K562 (cell line): ENCODE results near the gene DNAJC2. TPM values are rescaled to one million over a fixed set of nuclear protein-coding genes. Genes with fewer than 3 reads are reported as not detected.

Experiments used
- CBFA2T3 ChIP-seq: fragments of 450-650 bp; IDR thresholded peaks from 2 replicates; pipeline ENCODE4 v1.6.1; 2017
- CHD2 ChIP-seq: IDR thresholded peaks from 2 replicates; pipeline ENCODE4 v1.6.1; 2011; ENCODE audit warnings: low read depth, low read length
- HOXB6 ChIP-seq: fragments of 250-450 bp; sonication (Bioruptor Pico); IDR thresholded peaks from 2 replicates; pipeline ENCODE4 v1.5.1; 2022; ENCODE audit warnings: mild to moderate bottlenecking, borderline replicate concordance
- LCOR ChIP-seq: sonication (generic); formaldehyde crosslinking; IDR thresholded peaks from 2 replicates; pipeline ENCODE4 v1.8.0; 2022; ENCODE audit warnings: mild to moderate bottlenecking, missing genetic modification reagents
- MAFF ChIP-seq: IDR thresholded peaks from 2 replicates; pipeline ENCODE4 v1.6.1; 2012; ENCODE audit warnings: low read length, improper control_type of control experiment
- MCM7 ChIP-seq, 2 experiments: fragments of 450-650 bp; IDR thresholded peaks; 2 replicates each; pipeline ENCODE4 v1.6.1; 2016 to 2018
- MEF2D ChIP-seq: conservative IDR thresholded peaks from 2 replicates; pipeline ENCODE4 v1.6.1; 2016; ENCODE audit warnings: low read depth, missing genetic modification characterization, missing compliant biosample characterization
- NFIC ChIP-seq: fragments of 450-650 bp; IDR thresholded peaks from 2 replicates; pipeline ENCODE4 v1.6.1; 2017; ENCODE audit warnings: mild to moderate bottlenecking, inconsistent platforms
- NR3C1 ChIP-seq: sonication (generic); formaldehyde crosslinking; IDR thresholded peaks from 2 replicates; pipeline ENCODE4 v1.8.1; 2022; ENCODE audit warnings: missing genetic modification reagents
- PRMT5 ChIP-seq: sonication (generic); formaldehyde crosslinking; IDR thresholded peaks from 2 replicates; pipeline ENCODE4 v1.5.0; 2020; ENCODE audit warnings: missing genetic modification reagents
- ZNF232 ChIP-seq: sonication (generic); formaldehyde crosslinking; IDR thresholded peaks from 2 replicates; pipeline ENCODE4 v1.8.0; 2022; ENCODE audit warnings: mild to moderate bottlenecking, missing genetic modification reagents
- ZNF354B ChIP-seq: fragments of 250-450 bp; sonication (Bioruptor Pico); IDR thresholded peaks from 2 replicates; pipeline ENCODE4 v1.4.0; 2020
- ZNF586 ChIP-seq: fragments of 450-650 bp; formaldehyde crosslinking; conservative IDR thresholded peaks from 2 replicates; pipeline ENCODE4 v1.4.0; 2020; ENCODE audit warnings: mild to moderate bottlenecking, moderate library complexity
- polyA plus RNA-seq, 8 experiments: library from polyadenylated mRNA; depleted of rRNA in 4 of 8; stranded (reverse) in 5 of 8; unstranded in 3 of 8; fragments of >200 nt; fragmentation: Nextera tagmentation in 2 of 8; fragmentation: Illumina TruSeq in 1 of 8; extraction: Ambion mirVana in 2 of 8; extraction: Trizol in 1 of 8; gene quantifications; 2 replicates each; pipeline versions ENCODE4 v1.2.1 to v1.2.3, GENCODE V29; 2011 to 2014; ENCODE audit warnings: inconsistent platforms in 1 of 8, missing spikeins in 1 of 8
- total RNA-seq, 7 experiments: library from RNA; depleted of rRNA in 6 of 7; stranded (reverse); fragments of >200 nt in 6 of 7; fragmentation: Illumina TruSeq in 2 of 7; extraction: Trizol in 2 of 7; gene quantifications; 2 replicates each; pipeline versions ENCODE4 v1.2.1 to v1.2.3, GENCODE V29; 2011 to 2021; ENCODE audit warnings: low replicate concordance in 1 of 7
- TF ChIP-seq, protein P1 (sequence below): fragments of 450-650 bp; formaldehyde crosslinking; IDR thresholded peaks from 2 replicates; pipeline ENCODE4 v1.4.0; 2020; ENCODE audit warnings: mild to moderate bottlenecking, moderate library complexity
- TF ChIP-seq, protein P2 (sequence below): fragments of 250-450 bp; sonication (Bioruptor Pico); IDR thresholded peaks from 2 replicates; pipeline ENCODE4 v1.6.1; 2021; ENCODE audit warnings: mild to moderate bottlenecking
- TF ChIP-seq, protein P3 (sequence below), 2 experiments: fragments of 450-650 bp in 1 of 2; sonication (generic) in 1 of 2; formaldehyde crosslinking in 1 of 2; IDR thresholded peaks; 2 replicates each; pipeline versions ENCODE4 v1.7.1 to v1.9.0; 2016 to 2022; ENCODE audit warnings: inconsistent platforms in 1 of 2, mild to moderate bottlenecking in 1 of 2, missing genetic modification reagents in 1 of 2
- TF ChIP-seq, protein P4 (sequence below): fragments of 250-450 bp; sonication (Bioruptor Pico); IDR thresholded peaks from 2 replicates; pipeline ENCODE4 v1.9.0; 2021; ENCODE audit warnings: mild to moderate bottlenecking
- TF ChIP-seq, protein P5 (sequence below): sonication (generic); formaldehyde crosslinking; IDR thresholded peaks from 2 replicates; pipeline ENCODE4 v1.9.0; 2022; ENCODE audit warnings: mild to moderate bottlenecking, missing genetic modification reagents

DNAJC2 gene
- total and polyA plus RNA-seq, 9 of the 15 experiments (the other 6 are each of a cell fraction or from before 2014, with no cell fraction given), result 40.2 to 157 (median 92.1) TPM

DNA sequence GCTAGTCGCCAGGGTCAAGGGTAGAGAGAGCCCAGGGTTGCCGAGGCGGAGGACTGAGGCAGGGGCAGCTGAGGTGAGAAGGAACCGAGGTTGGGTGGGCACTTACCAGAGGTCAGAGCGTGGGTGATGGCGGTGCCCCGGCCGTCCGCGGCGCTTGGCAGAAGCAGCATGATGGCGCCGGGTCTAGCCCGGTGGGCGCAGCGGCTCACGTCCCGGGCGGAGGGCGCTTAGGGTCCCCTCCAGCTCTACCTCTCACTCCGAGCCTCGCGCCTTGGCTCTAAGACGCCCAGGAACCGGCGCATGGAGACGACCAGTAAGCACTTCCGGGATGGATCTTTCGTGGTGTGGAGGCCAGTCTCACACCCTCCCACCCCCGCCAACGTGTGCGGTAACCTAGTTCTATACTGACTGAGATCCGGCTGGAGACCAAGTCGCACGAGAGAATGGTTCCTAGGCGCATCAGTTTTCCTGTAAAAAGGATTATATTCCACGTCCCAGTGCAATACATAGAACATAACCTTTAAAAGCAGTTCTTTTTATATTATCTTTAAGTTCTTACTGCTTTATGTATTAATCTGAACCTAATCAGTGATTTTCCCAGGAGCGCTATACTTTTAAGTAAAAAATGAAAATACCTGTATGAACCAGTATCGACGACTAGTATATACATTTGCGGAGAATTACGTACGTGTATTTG, at the start of gene DNAJC2 (continued):
- TF ChIP-seq, protein P1, sequence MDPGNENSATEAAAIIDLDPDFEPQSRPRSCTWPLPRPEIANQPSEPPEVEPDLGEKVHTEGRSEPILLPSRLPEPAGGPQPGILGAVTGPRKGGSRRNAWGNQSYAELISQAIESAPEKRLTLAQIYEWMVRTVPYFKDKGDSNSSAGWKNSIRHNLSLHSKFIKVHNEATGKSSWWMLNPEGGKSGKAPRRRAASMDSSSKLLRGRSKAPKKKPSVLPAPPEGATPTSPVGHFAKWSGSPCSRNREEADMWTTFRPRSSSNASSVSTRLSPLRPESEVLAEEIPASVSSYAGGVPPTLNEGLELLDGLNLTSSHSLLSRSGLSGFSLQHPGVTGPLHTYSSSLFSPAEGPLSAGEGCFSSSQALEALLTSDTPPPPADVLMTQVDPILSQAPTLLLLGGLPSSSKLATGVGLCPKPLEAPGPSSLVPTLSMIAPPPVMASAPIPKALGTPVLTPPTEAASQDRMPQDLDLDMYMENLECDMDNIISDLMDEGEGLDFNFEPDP (CRISPR knock-in tag), result 0 out of 2 replicates have a peak, but pooled peaks have one; percentile 20
- TF ChIP-seq, protein P2, sequence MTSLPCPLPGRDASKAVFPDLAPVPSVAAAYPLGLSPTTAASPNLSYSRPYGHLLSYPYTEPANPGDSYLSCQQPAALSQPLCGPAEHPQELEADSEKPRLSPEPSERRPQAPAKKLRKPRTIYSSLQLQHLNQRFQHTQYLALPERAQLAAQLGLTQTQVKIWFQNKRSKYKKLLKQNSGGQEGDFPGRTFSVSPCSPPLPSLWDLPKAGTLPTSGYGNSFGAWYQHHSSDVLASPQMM (CRISPR knock-in tag), result no peak
- TF ChIP-seq PRMT5 (CRISPR knock-in tag) (no peak), ZNF232 (CRISPR knock-in tag) (no peak), ZNF586 (no peak), MEF2D (tag) (no peak; the same call in 1 of the 2 replicates), ZNF354B (no peak), LCOR (CRISPR knock-in tag) (no peak), MAFF (peak; percentile 35; the same call in 1 of the 2 replicates), CHD2 (no peak), HOXB6 (no peak), NR3C1 (CRISPR knock-in tag) (no peak), MCM7 (IDR thresholded peaks at IDR 0.05) (no peak), NFIC (peak; percentile 63), CBFA2T3 (no peak)
- TF ChIP-seq, protein P3, sequence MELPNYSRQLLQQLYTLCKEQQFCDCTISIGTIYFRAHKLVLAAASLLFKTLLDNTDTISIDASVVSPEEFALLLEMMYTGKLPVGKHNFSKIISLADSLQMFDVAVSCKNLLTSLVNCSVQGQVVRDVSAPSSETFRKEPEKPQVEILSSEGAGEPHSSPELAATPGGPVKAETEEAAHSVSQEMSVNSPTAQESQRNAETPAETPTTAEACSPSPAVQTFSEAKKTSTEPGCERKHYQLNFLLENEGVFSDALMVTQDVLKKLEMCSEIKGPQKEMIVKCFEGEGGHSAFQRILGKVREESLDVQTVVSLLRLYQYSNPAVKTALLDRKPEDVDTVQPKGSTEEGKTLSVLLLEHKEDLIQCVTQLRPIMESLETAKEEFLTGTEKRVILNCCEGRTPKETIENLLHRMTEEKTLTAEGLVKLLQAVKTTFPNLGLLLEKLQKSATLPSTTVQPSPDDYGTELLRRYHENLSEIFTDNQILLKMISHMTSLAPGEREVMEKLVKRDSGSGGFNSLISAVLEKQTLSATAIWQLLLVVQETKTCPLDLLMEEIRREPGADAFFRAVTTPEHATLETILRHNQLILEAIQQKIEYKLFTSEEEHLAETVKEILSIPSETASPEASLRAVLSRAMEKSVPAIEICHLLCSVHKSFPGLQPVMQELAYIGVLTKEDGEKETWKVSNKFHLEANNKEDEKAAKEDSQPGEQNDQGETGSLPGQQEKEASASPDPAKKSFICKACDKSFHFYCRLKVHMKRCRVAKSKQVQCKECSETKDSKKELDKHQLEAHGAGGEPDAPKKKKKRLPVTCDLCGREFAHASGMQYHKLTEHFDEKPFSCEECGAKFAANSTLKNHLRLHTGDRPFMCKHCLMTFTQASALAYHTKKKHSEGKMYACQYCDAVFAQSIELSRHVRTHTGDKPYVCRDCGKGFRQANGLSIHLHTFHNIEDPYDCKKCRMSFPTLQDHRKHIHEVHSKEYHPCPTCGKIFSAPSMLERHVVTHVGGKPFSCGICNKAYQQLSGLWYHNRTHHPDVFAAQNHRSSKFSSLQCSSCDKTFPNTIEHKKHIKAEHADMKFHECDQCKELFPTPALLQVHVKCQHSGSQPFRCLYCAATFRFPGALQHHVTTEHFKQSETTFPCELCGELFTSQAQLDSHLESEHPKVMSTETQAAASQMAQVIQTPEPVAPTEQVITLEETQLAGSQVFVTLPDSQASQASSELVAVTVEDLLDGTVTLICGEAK (IDR thresholded peaks at IDR 0.05), result peak; percentile 97
- TF ChIP-seq, protein P3 (CRISPR knock-in tag; IDR thresholded peaks at IDR 0.05), result no peak
- TF ChIP-seq, protein P4, sequence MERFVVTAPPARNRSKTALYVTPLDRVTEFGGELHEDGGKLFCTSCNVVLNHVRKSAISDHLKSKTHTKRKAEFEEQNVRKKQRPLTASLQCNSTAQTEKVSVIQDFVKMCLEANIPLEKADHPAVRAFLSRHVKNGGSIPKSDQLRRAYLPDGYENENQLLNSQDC (CRISPR knock-in tag), result peak; percentile 79; the same call in 1 of the 2 replicates
- TF ChIP-seq, protein P5, sequence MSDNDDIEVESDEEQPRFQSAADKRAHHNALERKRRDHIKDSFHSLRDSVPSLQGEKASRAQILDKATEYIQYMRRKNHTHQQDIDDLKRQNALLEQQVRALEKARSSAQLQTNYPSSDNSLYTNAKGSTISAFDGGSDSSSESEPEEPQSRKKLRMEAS (CRISPR knock-in tag), result peak; percentile 83; the same call in 1 of the 2 replicates
